GM23338 (cell line): ENCODE data around the gene ZDHHC3. TPM values are rescaled to one million over a fixed set of nuclear protein-coding genes. Genes with fewer than 3 reads are reported as not detected.

ENCODE experiments used
- ATAC-seq: fragments of 200-7000 bp; cut with Tn5 transposase; 3 replicates; pipeline ENCODE4 v1.9.1; 2020
- DNase-seq: peaks from one replicate; pipeline ENCODE4 v3.0.0-alpha.2; 2015; ENCODE audit warnings: low spot score
- H2AFZ ChIP-seq: fragments of 200-600 bp; sonication (generic); 2 replicates; pipeline ENCODE4 v1.8.0; 2016; ENCODE audit warnings: antibody characterized with exemption, mild to moderate bottlenecking, moderate library complexity
- H3F3A ChIP-seq: fragments of 200-600 bp; sonication (generic); replicated peaks from 2 replicates; pipeline ENCODE4 v1.8.0; 2017; ENCODE audit warnings: antibody characterized with exemption, mixed run types, low read depth
- H3K27ac ChIP-seq: fragments of 200-600 bp; sonication (generic); 2 replicates; pipeline ENCODE4 v1.6.1; 2016; ENCODE audit warnings: low read depth
- H3K27me3 ChIP-seq: fragments of 200-600 bp; sonication (generic); 2 replicates; pipeline ENCODE4 v1.8.0; 2016; ENCODE audit warnings: mild to moderate bottlenecking, mixed run types, moderate library complexity; ENCODE audit not compliant: insufficient read depth
- H3K36me3 ChIP-seq: fragments of 200-600 bp; sonication (generic); 2 replicates; pipeline ENCODE4 v1.8.0; 2016; ENCODE audit warnings: mild to moderate bottlenecking; ENCODE audit not compliant: insufficient read depth
- H3K4me1 ChIP-seq: fragments of 200-600 bp; sonication (generic); 2 replicates; pipeline ENCODE4 v1.8.0; 2016; ENCODE audit warnings: mild to moderate bottlenecking, moderate library complexity; ENCODE audit not compliant: insufficient read depth
- H3K4me2 ChIP-seq: fragments of 200-600 bp; sonication (generic); 2 replicates; pipeline ENCODE4 v1.7.1; 2017; ENCODE audit warnings: mixed run types
- H3K4me3 ChIP-seq: fragments of 200-600 bp; sonication (generic); 2 replicates; pipeline ENCODE4 v1.6.1; 2016; ENCODE audit warnings: mixed run types
- H3K79me2 ChIP-seq: fragments of 200-600 bp; sonication (generic); replicated peaks from 2 replicates; pipeline ENCODE4 v1.8.0; 2017; ENCODE audit warnings: mild to moderate bottlenecking; ENCODE audit not compliant: insufficient read depth
- H3K9me2 ChIP-seq: fragments of 200-600 bp; sonication (generic); 2 replicates; pipeline ENCODE4 v1.8.0; 2017; ENCODE audit not compliant: insufficient read depth
- H4K20me1 ChIP-seq: fragments of 200-600 bp; sonication (generic); replicated peaks from 2 replicates; pipeline ENCODE4 v1.8.0; 2017; ENCODE audit warnings: mild to moderate bottlenecking; ENCODE audit not compliant: insufficient read depth
- H3K27ac Mint-ChIP-seq: 2 replicates; pipeline ENCODE4 v1.8.0; 2020; ENCODE audit warnings: inconsistent platforms, mild to moderate bottlenecking, moderate library complexity, mixed read lengths
- H3K27me3 Mint-ChIP-seq: 3 replicates; pipeline ENCODE4 v1.8.0; 2022; ENCODE audit warnings: low read depth, mild to moderate bottlenecking, moderate library complexity, mixed read lengths, inconsistent platforms; ENCODE audit not compliant: insufficient read depth, poor library complexity
- H3K36me3 Mint-ChIP-seq: 3 replicates; pipeline ENCODE4 v1.8.0; 2021; ENCODE audit warnings: low read depth, mild to moderate bottlenecking, inconsistent platforms, moderate library complexity, mixed read lengths
- H3K4me1 Mint-ChIP-seq: 3 replicates; pipeline ENCODE4 v1.8.0; 2020; ENCODE audit warnings: mild to moderate bottlenecking, inconsistent platforms, mixed read lengths
- H3K4me3 Mint-ChIP-seq: 3 replicates; pipeline ENCODE4 v1.8.0; 2021; ENCODE audit warnings: moderate library complexity, mild to moderate bottlenecking, inconsistent platforms, mixed read lengths
- H3K9me3 Mint-ChIP-seq: 3 replicates; pipeline ENCODE4 v1.8.0; 2020; ENCODE audit warnings: moderate library complexity, mild to moderate bottlenecking, inconsistent platforms, mixed read lengths
- CREB1 ChIP-seq: fragments of 250-450 bp; sonication (Bioruptor Pico); IDR thresholded peaks from 2 replicates; pipeline ENCODE4 v1.5.0; 2020; ENCODE audit warnings: low read depth, mild to moderate bottlenecking, moderate library complexity
- CTCF ChIP-seq, 2 experiments: fragments of 200-600 bp in 1 of 2; sonication (generic) in 1 of 2; conservative IDR thresholded peaks; 2 replicates each; pipeline versions ENCODE4 v1.5.1 to v1.6.1; 2016 to 2017; ENCODE audit warnings: antibody characterized with exemption in 2 of 2, low read depth in 2 of 2, mild to moderate bottlenecking in 2 of 2, moderate library complexity in 1 of 2
- EZH2 ChIP-seq: fragments of 200-600 bp; sonication (generic); IDR thresholded peaks from one replicate; pipeline ENCODE4 v1.8.0; 2017; ENCODE audit warnings: antibody characterized with exemption, mild to moderate bottlenecking, low read depth; ENCODE audit not compliant: unreplicated experiment
- EZH2phosphoT487 ChIP-seq: fragments of 200-600 bp; sonication (generic); IDR thresholded peaks from one replicate; pipeline ENCODE4 v1.8.1; 2018; ENCODE audit warnings: antibody characterized with exemption; ENCODE audit not compliant: unreplicated experiment
- JUNB ChIP-seq: IDR thresholded peaks from one replicate; pipeline ENCODE4 v1.6.1; 2016; ENCODE audit warnings: antibody characterized with exemption; ENCODE audit not compliant: unreplicated experiment
- NANOG ChIP-seq: IDR thresholded peaks from 2 replicates; pipeline ENCODE4 v1.6.1; 2016; ENCODE audit warnings: antibody characterized with exemption, borderline replicate concordance
- POLR2AphosphoS5 ChIP-seq: IDR thresholded peaks from 2 replicates; pipeline ENCODE4 v1.6.1; 2016; ENCODE audit warnings: antibody characterized with exemption, low read depth
- REST ChIP-seq: IDR thresholded peaks from one replicate; pipeline ENCODE4 v1.6.1; 2018; ENCODE audit warnings: antibody characterized with exemption; ENCODE audit not compliant: unreplicated experiment
- STAT1 ChIP-seq: IDR thresholded peaks from one replicate; pipeline ENCODE4 v1.6.1; 2016; ENCODE audit warnings: antibody characterized with exemption; ENCODE audit not compliant: unreplicated experiment
- ZNF331 ChIP-seq: fragments of 250-450 bp; sonication (Bioruptor Pico); IDR thresholded peaks from 2 replicates; pipeline ENCODE4 v1.5.0; 2020; ENCODE audit warnings: low read depth, mild to moderate bottlenecking, moderate library complexity
- polyA plus RNA-seq: library from polyadenylated mRNA; unstranded; fragments of >200 nt; fragmentation: Nextera tagmentation; extraction: Ambion mirVana; gene quantifications from 2 replicates; pipeline ENCODE4 v1.2.1, GENCODE V29; 2016
- total RNA-seq: library from RNA; depleted of rRNA; stranded (reverse); fragments of >200 nt; shearing (Covaris generic); gene quantifications from 2 replicates; pipeline ENCODE4 v1.2.3, GENCODE V29; 2014

Gene ZDHHC3
- total and polyA plus RNA-seq, 2 experiments from 2014 or later, result 28.9 to 84.2 TPM

- TF ChIP-seq POLR2AphosphoS5, result no peak
- no peak for TF ChIP-seq CREB1 (CRISPR knock-in tag)
- no peak for TF ChIP-seq NANOG
- no peak for TF ChIP-seq CTCF (conservative IDR thresholded peaks at IDR 0.05; ENCODE audit: low read depth in 2 of 2)
- TF ChIP-seq STAT1, result no peak
- TF ChIP-seq EZH2phosphoT487, result no peak
- TF ChIP-seq ZNF331 (CRISPR knock-in tag), result no peak
- TF ChIP-seq REST, result no peak
- no peak for TF ChIP-seq JUNB
- no peak for TF ChIP-seq EZH2
These were observed 24.8 kb upstream of the ZDHHC3 start (continued) for GRCh38 chr3:45000823-45001222.

GRCh38 chr3:44999782-45000181, 23.8 kb upstream of the ZDHHC3 start:
- peaks cover 8% of the 10 kb centered on the region for H3K9me3 Mint-ChIP-seq
- Histone ChIP-seq H3K79me2 (peaks cover 12% of the 10 kb centered on the region), H3K4me3 (no peak overlapping the region), H3K4me2 (no peak overlapping the region), H3K27ac (no peak overlapping the region), H3K36me3 (peaks cover 58% of the 10 kb centered on the region), H3K9me2 (no peaks in the 10 kb centered on the region), H3K4me1 (no peaks in the 10 kb centered on the region), H3K27me3 (no peaks in the 10 kb centered on the region), H4K20me1 (peaks cover 12% of the 10 kb centered on the region), H3F3A (no peaks in the 10 kb centered on the region), H2AFZ (no peak overlapping the region)
- peaks cover 94% of the 10 kb centered on the region for H3K36me3 Mint-ChIP-seq
- no peak overlapping the region for H3K4me3 Mint-ChIP-seq
- no peaks in the 10 kb centered on the region for H3K27me3 Mint-ChIP-seq
- no peak overlapping the region for H3K27ac Mint-ChIP-seq
- TF ChIP-seq ZNF331 (CRISPR knock-in tag), result no peak
- peaks cover under 1% of the 10 kb centered on the region; the same call in 2 of the 3 replicates for H3K4me1 Mint-ChIP-seq
- no peak for DNase-seq
- ATAC-seq, result no peak
